GM19193 (cell line): ENCODE results near the gene CDC42BPA.

ENCODE experiments used
- POLR2A ChIP-seq: IDR thresholded peaks from 4 replicates; pipeline ENCODE4 v1.6.1; 2011; ENCODE audit not compliant: insufficient read depth, insufficient read length; ENCODE audit errors: extremely low read depth

The CDC42BPA gene

DNA sequence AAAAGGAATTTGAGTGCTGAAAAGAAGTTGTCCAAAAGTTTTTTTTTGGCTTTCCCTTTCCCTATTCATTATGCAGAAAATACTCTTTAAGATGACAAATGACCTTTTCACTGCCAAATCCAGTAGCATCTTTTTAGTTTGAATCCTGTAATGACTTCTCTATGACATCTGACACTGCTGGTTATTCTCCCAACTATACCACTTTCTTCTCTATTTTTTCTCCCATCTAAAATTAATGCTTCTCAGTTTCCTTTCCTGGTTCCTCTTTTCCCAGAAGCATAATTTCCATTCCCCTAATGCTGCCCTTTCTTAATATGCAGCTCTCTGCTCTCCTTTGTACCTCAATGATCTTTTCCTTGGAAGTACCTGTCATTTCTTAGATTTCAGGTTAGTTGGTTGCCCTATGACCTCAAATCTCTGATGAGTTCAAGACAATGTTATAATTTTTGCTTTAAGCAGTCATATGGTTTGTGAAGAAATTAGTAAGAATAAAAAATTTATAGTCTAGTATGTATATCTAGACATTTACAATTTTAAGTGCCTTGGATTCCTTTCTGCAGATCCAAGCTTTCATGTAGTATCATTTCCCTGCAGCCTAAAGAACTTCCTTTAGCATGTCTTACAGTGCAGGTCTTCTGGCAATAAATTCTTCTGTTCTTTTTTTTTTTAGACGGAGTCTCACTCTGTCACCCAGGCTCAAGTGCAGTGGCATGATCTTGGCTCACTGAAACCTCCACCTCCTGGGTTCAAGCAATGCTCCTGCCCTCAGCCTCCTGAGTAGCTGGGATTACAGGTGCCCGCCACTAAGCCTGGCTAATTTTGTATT lies 150.8 kb downstream of the CDC42BPA start:
- TF ChIP-seq POLR2A, result no peak

GRCh38 chr1:227166559-227166958 lies 151.7 kb downstream of the CDC42BPA start:
- no peak for TF ChIP-seq POLR2A

- no peak for TF ChIP-seq POLR2A
Measured at GRCh38 chr1:227161470-227161869, 156.8 kb downstream of the CDC42BPA start.

DNA sequence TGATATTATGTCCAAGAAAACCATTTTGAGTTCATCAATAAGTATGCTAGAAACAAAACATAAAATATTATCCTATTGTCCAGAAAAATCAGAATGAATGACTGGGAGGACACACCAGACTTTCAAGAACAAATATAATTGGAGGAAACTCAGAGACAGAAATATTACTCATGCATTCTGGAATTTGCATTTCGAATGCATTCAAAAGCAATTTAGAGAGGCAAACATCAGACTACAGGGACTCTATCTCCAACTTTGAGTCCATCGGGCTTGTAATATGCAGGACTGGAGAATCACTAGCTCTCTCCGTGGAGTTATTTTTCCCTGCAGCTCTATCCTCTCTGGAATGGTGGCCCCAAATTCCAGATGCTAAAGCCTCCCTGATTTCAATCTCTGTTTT lies 161.8 kb downstream of the CDC42BPA start:
- no peak for TF ChIP-seq POLR2A

- TF ChIP-seq POLR2A, result no peak
Measured at GRCh38 chr1:227155688-227156087, 162.6 kb downstream of the CDC42BPA start.

GRCh38 chr1:227155004-227155403 lies 163.3 kb downstream of the CDC42BPA start:
- no peak for TF ChIP-seq POLR2A

GRCh38 chr1:227152525-227152924 lies 165.8 kb downstream of the CDC42BPA start:
- no peak for TF ChIP-seq POLR2A

DNA sequence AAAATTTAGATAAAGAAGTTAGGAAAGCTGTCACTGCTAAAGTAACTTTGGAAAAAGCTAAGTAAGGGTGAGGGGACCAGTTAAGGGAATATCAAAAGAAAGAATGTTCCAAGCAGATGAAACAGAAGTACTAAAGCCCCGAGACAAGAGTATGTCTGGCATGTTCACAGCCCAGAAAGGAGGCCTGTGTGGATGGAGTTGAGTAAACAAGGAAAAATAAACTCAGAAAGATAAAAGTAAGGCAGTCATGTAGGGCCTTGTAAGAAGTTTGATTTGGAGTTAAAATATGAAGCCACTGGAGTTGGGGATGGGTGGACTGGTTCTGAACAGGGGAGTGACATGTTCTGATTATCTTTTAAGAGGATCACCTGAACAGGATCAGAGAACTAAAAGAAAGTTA lies 177.9 kb downstream of the CDC42BPA start:
- no peak for TF ChIP-seq POLR2A

GRCh38 chr1:227136210-227136820 lies 182.0 kb downstream of the CDC42BPA start:
- no peak for TF ChIP-seq POLR2A

DNA sequence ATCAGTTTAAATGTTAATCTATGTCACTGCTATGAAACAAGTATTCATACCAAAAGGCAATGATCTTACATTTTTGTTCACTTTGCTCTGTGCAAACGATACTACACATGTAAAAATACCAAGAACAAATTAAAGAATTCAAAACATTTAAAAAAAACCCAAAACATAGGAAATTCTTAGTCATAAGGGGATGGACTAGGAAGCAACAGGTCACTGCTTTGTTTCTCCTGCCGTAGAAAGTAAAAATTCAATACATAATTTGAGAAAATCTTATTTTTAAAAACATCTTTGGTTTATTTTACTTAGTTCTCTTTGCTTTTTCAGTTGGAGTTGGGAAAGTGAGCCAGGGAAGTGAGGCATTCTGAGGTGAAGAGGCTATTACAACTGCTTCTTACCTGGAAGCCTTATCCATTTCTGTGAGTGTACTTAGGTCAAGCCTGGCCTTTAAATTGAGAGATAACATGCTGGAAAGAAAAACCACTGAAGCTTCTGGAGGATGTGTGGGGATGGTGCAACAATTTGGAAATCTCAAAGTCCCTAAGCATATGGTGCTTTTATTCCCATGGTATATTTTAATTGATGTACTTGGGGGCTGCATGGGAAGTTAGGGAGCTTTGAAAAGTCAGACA lies 183.5 kb downstream of the CDC42BPA start:
- TF ChIP-seq POLR2A, result no peak

DNA sequence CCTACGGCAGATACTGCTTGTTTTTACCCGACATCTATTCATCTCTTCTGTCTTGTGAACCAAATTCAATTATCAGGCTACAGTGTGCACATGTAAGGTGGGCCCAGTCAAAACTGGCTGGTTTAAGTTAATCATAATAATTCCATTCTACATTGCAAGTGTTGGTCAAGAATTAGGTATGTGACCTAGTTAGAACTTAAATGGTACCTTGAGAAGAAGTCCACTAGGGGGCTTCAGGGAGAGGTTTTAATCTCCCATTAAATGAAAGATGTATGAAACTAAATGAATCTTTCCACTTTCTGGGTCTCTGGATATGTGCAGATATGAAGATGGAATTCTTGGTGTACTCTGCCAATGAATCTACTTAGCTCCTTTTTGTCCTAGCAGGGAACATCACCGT lies 187.1 kb downstream of the CDC42BPA start:
- no peak for TF ChIP-seq POLR2A

DNA sequence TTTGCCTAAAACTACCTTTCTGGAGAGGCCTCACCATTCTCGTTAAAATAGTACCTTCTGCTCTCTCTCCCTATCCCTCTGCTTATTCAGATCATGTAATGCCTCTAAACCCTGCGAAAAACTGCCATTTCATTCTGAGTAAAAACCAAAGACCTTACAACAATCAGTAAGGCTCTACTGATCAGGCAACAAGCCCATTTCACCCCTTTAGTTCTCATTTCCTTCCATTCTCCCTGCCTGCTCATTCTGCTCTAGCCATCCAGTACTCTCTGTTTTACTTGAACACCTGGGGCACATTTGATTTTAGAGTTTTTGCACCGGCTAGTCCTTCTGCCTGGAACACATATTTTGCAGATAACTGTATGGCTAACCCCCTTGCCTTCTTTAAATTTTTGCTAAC lies 190.4 kb downstream of the CDC42BPA start:
- TF ChIP-seq POLR2A, result no peak

GRCh38 chr1:227125929-227126545 lies 192.3 kb downstream of the CDC42BPA start:
- TF ChIP-seq POLR2A, result no peak

DNA sequence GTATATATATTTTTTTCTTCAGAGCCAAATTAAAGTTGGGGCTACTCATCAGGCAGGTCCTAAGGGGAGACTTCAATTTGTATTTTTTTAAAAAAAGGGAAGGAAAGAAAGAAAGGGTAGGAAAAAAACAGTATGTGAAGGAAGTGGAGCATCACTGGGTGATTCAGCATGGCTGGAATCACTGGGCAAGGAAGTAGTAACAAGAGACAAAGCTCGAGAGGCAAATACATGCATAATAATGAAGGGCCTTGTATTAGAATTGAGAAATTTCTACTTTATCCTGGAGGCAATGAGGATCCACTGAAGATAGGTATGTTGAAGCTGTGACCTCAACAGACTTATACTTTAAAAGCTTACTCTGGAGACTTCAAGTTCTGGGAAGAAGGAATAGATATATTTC lies 193.8 kb downstream of the CDC42BPA start:
- TF ChIP-seq POLR2A, result no peak

DNA sequence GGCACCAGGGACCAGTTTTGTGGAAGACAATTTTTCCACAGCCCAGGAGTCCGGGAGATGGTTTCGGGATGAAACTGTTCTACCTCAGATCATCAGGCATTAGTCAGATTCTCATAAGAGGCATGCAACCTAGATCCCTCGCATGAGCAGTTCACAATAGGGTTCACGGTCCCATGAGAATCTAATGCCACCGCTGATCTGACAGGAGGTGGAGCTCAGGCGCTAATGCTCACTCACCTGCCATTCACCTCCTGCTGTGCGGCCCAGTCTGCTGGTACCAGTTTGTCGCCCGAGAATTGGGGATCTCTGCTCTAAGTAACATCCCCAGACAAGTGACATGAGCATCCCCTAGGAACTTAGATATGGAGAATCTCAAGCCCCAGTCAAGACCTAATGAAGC lies 197.5 kb downstream of the CDC42BPA start:
- TF ChIP-seq POLR2A, result no peak
